GM21367 (cell line): ENCODE data around the gene EFHD2.
"Not testable (repeated sequence)": the region's sequence is repeated elsewhere in the genome, so short reads cannot be mapped to it uniquely, and the experiment has no call there.

Experiments
- ATAC-seq: cut with Tn5 transposase; IDR thresholded peaks from one replicate; pipeline ENCODE4 v1.9.1; 2021; ENCODE audit not compliant: unreplicated experiment

EFHD2 gene, protein sequence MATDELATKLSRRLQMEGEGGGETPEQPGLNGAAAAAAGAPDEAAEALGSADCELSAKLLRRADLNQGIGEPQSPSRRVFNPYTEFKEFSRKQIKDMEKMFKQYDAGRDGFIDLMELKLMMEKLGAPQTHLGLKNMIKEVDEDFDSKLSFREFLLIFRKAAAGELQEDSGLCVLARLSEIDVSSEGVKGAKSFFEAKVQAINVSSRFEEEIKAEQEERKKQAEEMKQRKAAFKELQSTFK

DNA sequence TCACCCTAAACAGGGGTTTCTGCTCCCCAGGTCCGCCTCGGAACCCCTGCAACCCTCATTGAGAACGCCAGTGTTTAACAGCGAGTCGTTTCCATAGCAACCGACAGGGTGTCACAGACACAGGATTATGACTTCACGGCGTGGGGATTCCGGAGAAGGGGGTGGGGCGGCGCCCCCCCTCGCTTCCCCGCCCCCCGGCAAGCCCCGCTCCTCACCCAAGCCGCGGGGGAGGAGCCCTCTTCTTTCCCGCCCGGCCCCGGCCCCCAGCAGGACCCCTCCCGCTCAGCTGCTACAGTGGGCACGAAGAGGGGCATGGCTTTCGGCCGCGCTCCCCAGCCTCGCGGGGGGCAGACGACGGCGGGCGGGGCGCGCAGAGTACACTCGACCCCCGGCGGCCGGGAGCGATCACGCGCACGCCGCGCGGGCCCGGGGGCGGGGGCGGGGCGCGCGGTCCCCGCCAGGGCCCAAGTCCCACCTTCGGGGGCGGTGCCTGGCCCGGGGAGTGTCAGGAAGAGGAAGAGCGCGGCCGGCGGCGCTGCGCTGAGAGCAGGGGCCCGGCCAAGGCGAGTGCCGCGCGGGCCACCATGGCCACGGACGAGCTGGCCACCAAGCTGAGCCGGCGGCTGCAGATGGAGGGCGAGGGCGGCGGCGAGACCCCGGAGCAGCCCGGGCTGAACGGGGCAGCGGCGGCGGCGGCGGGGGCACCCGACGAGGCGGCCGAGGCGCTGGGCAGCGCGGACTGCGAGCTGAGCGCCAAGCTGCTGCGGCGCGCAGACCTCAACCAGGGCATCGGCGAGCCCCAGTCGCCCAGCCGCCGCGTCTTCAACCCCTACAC is at the start of gene EFHD2:
Gene EFHD2, plus strand, starts transcription at position 501 of the 835 bp plus-strand sequence. Its CDS starts 84 bp downstream, at position 585.
- ATAC-seq = peak; percentile 63

DNA sequence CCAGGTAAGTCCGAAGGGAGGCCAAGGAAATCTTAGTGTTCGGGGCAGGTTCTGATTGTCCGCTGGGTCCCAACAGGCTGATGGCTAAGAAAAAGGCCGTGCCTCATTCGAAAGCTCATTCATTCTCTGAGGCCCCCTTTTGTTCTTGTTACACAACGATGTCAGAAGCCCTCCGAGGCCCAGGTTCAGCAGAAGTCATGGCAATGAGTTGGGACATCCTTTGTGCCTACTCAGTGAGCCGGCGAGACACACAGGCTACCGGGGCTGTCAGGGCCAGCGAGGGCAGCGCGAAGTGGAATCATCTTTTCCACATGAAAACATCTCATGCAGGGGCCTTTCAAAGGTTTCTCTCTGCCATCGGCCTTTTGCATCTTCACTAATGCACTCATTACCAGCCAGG is 49.0 kb upstream of the EFHD2 start:
- no peak for ATAC-seq

DNA sequence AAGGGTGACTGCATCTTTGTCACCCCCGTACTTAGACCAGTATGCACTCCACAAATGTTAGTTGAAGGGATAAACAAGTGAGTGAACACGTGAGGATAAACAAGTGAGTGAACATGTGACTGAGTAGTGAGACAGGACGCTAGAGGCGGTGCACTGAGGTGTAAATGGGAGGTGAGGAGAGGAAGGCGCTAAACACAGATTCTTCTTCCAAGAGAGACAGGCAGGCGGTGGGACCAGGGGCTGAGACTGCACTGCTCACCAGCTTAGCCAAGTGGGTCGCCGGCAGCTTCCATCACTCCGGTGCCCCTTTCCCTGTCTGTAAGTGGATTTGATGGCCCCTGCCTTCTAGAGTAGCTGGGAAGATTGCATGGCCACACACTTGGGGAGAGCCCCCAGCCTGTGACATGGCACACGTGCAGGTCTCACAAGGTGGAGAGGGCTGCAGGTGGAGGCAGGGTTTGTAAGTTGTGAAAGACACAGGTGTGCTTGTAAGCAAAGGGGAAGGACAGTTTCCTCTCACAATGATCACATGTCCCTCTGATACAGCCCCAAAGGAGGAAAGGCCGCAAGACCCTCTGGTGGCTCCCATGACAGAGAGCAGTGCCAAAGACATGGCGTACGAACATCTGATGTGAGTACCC is 47.5 kb upstream of the EFHD2 start:
- no peak for ATAC-seq

DNA sequence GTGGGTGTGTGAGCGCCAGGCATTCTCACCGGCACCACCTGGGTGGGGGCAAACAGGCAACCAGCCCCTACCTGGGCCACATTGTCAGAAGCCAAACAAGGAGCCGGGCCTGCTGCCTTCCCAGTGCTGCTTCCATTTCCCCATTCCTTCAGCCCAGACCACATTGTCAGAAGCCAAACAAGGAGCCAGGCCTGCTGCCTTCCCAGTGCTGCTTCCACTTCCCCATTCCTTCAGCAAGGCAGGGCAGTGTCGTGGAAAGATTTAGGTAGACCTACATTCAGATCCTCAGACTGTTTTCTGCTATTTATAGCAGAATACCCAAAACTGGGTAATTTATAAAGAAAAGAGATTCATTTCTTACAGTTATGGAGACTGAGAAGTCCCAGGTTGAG is 47.0 kb upstream of the EFHD2 start:
- no peak for ATAC-seq

DNA sequence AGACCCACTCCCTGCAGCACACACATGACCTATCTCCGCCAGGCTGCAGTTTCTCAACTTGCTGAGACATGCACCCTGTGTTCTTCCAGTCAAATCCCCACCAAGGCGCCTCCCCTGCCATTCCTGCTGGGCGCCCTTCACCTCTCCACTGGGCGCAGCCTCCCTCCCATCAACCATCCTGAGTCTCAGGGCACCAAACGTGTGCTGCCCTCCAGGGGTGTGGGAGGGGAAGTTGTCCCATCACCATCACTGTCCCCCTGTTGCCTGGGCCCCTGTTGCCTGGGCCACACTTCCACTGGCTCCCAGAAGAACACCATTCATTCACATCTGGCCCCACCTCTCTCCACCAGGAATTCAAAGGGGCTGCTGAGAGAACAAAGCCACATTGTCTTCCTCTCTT is 44.9 kb upstream of the EFHD2 start:
- no peak for ATAC-seq

DNA sequence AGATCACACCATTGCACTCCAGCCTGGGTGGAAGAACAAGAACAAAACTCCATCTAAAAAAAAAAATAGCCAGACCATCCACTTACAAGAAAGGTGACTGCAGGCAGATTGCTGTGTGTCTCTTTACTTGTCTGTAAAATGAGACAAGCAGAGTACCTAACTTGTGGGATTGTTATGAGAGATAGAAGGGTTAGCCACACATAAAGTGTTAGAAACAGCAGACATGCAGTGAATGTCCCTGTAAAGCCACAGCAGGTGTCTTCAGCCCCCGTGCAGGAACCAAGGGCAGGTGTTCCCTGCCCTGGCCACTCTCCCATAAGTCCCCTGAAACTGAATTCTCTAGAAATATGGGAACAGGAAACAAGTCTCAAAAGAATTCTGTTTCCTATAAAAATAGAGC is 40.8 kb upstream of the EFHD2 start:
- ATAC-seq = no peak

DNA sequence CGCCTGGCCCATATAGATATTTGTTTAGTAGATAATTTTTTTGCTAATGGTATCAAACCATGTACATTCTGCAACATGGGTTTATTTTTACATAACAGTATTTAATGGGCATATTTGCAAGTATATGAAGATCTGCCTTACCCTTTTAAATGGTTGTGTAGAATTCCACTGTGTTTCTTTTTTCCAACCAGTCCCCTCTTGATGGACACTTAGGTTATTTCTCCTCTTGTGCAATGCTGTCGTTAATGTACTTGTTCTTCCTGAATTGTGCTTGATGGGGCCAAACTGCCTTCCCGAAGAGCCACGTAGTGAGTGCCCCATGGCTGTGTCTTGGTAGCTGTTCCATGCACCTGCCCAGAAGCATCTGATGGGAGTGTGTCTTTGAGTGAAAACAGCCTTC is 39.4 kb upstream of the EFHD2 start:
- no peak for ATAC-seq

DNA sequence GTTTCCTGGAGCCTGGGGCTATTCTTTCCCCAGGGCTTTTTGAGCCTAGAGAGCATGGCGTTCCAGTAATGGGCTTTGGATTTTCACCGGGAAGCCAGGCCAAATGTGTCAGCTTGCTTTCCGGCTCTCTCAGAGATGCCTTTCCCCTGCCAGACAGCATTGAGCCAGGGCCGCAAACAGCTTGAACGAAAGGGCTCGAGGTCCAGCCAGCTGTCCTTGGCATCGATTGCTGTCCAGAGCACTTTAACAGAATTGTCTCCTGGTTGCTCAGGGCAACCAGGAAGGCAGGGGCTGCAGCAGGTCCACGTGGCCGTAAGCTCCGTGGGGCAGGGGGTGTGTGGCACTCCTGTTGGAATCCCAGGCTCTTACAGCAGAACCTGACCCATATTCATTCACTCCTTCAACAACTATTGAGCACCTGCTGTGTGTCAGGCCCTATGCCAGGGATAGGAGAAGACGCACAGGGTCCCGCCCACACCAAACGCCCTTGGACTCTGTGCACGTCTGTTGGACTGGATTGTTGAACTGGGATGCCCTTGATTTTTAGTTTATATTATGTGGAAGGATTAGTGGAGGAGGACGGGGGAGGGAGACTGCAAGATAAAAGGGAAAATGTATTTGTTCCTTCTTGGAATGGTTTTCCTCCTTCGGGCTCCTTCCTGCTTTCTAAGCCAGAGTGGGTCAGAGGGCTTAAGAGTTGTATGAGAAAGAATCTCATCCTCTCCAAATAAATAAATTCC is 38.7 kb upstream of the EFHD2 start:
- no peak for ATAC-seq

DNA sequence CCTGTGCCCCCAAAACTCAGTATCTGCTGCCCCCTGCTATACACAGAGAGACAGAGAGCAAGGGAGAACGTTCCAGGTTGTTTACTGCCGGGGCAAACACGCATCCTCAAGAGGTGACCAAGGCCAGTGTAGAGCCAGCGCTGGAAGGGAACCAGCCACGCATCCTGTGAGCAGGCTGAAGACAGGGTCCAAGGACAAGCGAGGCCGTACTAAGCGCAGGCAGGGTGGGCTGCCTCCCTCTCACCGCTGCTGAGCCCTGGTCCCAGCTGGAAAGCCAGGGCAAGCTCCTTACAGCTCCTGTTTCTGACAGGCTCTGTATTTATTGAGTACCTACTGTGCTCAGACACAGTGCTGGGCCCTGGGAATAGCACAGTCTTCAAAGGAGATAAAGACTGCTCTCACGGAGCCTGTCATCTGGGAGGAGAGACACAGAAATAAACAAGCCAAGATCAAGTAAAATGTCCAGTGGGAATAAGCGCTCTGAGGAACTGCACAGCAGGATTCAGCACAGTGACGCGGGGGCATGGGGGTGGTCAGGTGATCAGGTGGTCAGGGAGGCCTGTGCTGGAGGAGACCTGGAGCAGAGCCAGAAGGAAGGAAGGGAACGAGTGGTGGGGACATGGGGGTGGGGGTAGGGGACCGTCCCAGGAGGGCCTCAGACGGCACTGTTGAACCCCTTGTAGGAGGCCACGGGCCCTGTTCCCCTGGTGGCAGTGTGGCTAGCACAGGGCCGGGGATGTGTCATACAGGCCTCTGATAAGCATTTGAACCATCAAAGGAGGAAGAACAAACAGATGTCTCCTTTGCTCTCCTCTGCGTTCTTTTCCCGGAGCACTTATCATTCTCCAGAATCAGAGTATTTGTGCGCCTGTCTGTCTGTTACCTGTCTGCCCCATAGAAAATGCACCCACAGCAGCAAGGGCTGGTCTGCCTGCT is 37.8 kb upstream of the EFHD2 start:
- no peak for ATAC-seq

DNA sequence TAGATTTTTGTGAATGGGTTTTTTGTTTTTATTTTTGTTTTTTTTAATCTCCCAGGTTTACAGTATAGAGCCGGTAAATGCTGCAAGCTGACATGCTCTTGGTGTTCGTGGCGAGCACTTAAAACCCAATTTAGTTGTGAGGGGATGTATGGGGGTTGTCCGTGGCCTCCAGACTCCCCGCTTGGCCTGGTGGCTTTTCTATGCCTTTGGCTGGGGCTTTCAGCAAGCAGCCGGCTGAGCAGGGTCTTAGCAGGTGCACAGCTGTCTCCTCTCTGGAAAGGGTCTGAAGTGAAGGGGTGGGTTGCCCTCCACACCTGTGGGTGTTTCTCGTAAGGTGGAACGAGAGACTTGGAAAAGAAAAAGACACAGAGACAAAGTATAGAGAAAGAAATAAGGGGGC is 31.0 kb upstream of the EFHD2 start:
- ATAC-seq = no peak

DNA sequence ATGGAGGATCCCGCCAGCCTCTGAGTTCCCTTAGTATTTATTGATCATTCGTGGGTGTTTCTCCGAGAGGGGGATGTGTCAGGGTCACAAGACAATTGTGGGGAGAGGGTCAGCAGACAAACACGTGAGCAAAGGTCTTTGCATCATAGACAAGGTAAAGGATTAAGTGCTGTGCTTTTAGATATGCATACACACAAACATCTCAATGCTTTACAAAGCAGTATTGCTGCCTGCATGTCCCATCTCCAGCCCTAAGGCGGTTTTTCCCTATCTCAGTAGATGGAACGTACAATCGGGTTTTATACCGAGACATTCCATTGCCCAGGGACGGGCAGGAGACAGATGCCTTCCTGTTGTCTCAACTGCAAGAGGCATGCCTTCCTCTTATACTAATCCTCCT is 30.5 kb upstream of the EFHD2 start:
- not testable (repeated sequence) for ATAC-seq

DNA sequence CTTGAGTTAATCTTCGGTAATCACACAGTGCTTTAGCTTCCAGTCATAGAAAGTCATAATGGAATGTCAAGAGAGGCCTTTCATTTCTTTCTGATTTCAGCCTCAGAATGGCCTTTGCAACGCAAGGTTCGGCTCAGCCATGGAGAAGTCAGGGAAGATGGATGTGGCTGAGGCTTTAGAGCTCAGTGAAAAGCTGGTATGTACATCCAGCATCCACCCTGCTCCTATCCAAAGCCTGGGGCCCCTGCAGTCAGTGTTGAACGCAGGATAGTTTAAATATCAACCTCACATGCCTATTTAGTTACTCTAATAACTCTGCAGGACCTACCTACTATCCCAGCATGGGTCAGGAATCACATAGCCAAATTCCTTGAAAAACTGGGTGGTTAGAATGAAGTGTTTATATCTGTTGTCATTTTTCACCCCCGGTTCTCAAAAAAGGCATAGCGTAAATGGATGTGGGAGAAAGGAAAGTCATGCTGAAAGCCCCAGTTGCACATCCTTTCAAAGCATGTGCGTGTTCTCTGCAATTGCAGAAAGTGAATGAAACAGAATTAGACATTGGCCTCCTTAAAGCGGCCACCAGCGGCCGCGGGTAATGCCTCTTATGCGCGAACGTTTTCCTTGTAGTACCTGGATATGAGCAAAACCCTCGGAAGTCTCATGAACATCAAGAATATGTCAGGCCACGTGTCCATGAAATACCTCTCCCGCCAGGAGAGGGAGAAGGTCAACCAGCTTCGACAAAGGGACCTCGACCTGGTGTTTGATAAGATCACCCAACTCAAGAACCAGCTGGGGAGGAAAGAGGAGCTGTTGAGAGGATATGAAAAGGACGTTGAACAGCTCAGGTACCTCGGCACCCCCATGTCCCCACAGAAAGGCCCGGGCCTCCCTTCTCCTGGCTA is 28.8 kb upstream of the EFHD2 start:
- ATAC-seq = no peak

DNA sequence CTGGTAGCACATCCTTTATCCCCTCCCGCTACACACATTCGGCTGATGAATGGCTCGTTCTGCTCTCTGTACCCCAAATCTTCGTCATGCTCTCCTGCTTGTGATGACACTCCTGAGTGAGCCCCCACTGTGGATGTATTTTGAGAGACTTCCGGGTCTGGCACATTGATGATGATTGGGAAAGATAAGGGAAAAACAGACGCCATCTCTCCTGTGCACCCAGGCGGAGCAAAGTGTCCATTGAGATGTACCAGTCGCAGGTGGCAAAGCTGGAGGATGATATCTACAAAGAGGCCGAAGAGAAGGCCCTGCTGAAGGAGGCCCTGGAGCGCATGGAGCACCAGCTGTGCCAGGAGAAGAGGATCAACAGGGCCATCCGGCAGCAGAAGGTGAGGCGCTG is 27.9 kb upstream of the EFHD2 start:
- ATAC-seq = no peak

DNA sequence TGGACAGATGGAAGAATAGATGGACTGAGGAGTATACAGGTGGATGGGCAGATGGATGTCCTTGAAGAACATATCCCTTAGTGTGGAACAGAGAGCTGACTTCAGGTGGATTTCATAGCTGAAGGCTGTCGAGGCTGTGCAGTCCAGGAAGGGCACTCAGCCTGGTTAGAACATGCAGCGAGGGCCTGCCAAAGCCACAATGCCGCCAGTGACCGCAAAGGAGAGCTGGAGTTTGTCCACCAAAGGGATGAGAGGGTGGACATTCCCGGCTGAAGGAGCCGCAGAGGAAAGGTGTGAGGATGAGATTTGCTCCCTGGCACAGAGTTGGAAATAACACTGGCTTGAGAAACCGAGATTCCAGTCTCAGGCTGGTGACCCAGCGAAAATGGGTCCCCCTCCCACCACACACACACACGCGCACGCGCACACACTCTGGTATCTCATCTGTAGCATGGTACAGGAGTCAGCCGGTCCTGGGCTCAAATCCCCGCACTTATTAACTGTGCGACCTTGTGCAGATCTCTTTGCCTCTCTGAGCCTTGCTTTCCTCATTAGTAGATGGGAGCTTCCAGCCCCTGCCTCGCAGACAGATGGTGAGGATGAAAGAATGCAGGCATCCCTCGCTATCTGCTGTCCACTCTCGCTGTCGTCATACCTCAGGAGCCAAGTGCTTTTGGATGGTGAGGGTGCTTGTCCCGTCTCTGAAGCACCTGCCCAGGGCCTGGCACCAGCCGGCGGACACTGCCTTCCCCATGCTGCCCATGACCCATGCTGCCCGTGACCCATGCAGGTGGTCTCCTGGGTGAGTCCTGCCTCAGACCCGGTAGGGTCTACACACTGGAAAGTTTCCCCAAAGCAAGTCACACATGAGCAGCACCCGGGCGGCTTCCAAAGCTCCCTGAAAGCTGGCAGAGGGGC is 26.8 kb upstream of the EFHD2 start:
- no peak for ATAC-seq

DNA sequence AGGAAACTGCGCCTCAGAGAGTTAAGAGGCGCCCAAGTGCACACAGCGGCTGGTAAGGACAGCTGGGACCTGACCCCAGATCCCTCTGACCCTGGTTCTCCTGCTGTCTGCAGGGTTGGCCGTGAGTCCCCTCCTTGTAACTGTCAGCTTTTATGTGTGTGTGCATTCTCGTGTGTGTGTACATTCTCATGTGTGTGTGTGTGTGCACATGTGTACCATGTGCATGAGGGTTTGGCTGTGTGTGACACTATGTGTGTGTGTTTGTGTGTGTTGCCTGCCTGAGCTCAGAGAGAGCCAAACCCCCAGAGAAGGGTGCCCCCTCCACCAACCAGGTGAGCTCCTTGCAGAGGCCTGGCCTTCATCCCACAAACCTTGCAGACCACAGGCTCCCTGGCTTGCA is 25.9 kb upstream of the EFHD2 start:
- ATAC-seq = no peak

DNA sequence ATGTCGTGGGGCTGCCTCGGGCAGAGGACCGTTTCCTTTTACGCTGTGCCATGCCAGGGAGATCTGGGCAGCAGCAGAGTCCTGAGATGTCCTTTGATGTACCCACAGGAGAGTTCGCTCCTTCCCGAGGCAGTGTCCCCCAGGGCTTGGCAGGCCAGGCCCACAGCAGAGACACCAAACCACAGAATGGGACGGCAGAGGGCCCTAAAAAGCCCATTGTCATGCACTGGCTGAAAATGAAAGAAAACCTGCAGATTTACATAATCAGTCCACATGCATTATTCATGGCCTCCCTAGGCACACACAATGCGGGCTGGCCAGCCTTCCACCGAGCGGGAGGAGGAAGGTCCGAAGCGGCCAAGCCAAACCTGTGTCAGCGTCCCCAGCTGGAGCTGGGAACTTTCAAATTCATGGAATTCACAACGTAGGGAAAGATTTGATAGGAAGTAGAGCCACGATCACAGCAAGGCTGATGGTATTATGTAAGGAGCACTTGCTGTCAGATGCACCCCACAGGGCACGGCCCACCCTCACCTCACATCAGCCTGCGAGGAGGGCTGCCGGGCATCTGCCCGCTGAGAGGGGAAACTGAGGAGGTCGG is 25.3 kb upstream of the EFHD2 start:
- peak; percentile 83 for ATAC-seq

DNA sequence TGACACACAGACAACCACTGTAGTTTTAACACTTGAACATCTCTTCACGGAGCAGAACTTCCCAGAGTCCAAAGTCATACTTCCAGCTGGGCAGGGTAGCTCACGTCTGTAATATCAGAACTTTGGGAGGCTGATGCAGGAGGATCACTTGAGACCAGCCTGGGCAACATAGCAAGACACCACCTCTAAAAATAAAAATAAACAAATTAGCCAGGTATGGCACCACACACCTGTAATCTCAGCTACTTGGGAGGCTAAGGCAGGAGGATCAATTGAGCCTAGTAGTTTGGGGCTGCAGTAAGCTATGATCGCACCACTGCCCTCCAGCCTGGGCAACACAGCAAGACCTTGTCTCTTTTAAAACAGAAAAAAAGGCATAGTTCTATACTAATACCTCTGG is 24.3 kb upstream of the EFHD2 start:
- no peak for ATAC-seq
